ENCODE results near the gene CFAP74. TPM values are rescaled to one million over a fixed set of nuclear protein-coding genes. Genes with fewer than 3 reads are reported as not detected.

CFAP74 gene
- total and polyA plus RNA-seq, 2 of the 4 experiments (the other 2 are of a cell fraction) = not detected

DNA sequence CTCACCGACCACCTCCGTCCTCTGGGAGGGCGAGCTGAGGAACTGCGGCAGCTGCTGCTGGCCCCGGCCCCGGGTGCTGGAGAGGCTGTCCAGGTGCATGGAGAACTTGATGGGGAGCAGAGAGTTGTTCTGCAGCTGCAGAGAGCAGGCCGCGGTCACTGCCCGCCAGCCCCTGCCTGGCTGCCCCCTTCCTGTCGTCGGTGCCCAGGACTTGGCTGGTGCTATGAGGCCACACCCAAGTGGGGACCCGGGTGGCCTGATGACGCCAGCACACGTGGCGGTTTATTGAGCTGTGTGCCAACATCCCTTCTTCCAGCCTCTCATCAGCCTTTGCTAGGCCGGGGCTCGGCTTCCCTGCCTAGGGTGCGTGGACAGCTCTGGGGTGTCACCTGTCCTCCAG lies 79.2 kb downstream of the CFAP74 start:
- H3K9me1 ChIP-seq (ENCODE audit: insufficient read depth, low read length) = peaks cover 4% of the 10 kb centered on the region; the same call in 1 of the 2 replicates
- no peaks in the 10 kb centered on the region for H3K36me3 ChIP-seq (ENCODE audit: control insufficient read depth, insufficient read depth, low read length)
- WGBS, 2 experiments (ENCODE audit: extremely low coverage in 2 of 2, insufficient read length in 1 of 2) = 40% methylated on average over 1 of the region's 18 CpGs; no CpG with 5 or more reads in 1 of the 2 experiments
- no peaks in the 10 kb centered on the region for H3K79me1 ChIP-seq (ENCODE audit: low read depth in 1 of 2, low read length in 2 of 2)
- no peak overlapping the region for H2AK9ac ChIP-seq (replicated peaks; ENCODE audit: low read depth, low read length, poor library complexity)
- no peak overlapping the region for H3K9ac ChIP-seq (ENCODE audit: low read depth, low read length)
- no peak overlapping the region for H2BK20ac ChIP-seq (ENCODE audit: low read depth, low read length)
- H4K8ac ChIP-seq (ENCODE audit: low read depth in 2 of 2, low read length in 2 of 2) = no peak overlapping the region
- H3K4ac ChIP-seq (ENCODE audit: low read depth, low read length) = no peak overlapping the region
- no peaks in the 10 kb centered on the region for H3K4me1 ChIP-seq (ENCODE audit: control insufficient read depth, insufficient read depth, low read length)
- H3K14ac ChIP-seq (replicated peaks; ENCODE audit: low read depth, low read length) = no peak overlapping the region
- no peak overlapping the region for H2AK5ac ChIP-seq (ENCODE audit: low read depth, low read length)
- H3K4me2 ChIP-seq (ENCODE audit: low read depth, low read length) = no peak overlapping the region
- ChIA-PET POLR2A (ENCODE audit: unreplicated experiment) (no interaction called here), CTCF (no interaction called here)
- no peak overlapping the region for H2AFZ ChIP-seq (replicated peaks; ENCODE audit: low read length, poor library complexity)
- H3K4me3 ChIP-seq (ENCODE audit: insufficient read depth, low read depth, low read length) = no peak overlapping the region
- H3K9me3 ChIP-seq (ENCODE audit: control insufficient read depth, insufficient read depth, low read length) = no peaks in the 10 kb centered on the region
- no peak overlapping the region for H3K18ac ChIP-seq (ENCODE audit: low read depth, low read length)
- no TSS peak for BruUV-seq (replicated peaks)
- no peak overlapping the region for H3K56ac ChIP-seq (ENCODE audit: extremely low read depth, insufficient read depth, low read length)
- no peak overlapping the region for H2BK120ac ChIP-seq (ENCODE audit: low read depth, low read length)
- dilution Hi-C loops (cut with HindIII; ENCODE audit: low sequenced_read_pairs, unreplicated experiment) = no loop called here
- DNase-seq (no peak), ATAC-seq (ENCODE audit: low read depth) (no peak)
- peaks cover 5% of the 10 kb centered on the region; the same call in 1 of the 2 replicates for H3K27me3 ChIP-seq (ENCODE audit: control insufficient read depth, insufficient read depth, low read length)
- H4K5ac ChIP-seq (ENCODE audit: low read depth, low read length) = no peak overlapping the region
- no peak overlapping the region for H2BK15ac ChIP-seq (ENCODE audit: low read depth, low read length)
- H3K27ac ChIP-seq (ENCODE audit: insufficient read depth, low read length) = no peak overlapping the region
- in situ Hi-C loops (cut with MboI; ENCODE audit: low sequenced_read_pairs) = no loop called here
- H2BK5ac ChIP-seq (ENCODE audit: low read depth, low read length, poor library complexity, severe bottlenecking) = no peak overlapping the region
- no peaks in the 10 kb centered on the region for H4K20me1 ChIP-seq (ENCODE audit: insufficient read depth, low read length)
- H3K23ac ChIP-seq (ENCODE audit: low read depth, low read length) = no peak overlapping the region
- TF ChIP-seq MXI1 (IDR thresholded peaks at IDR 0.05; ENCODE audit: borderline replicate concordance, low read depth, low read length) (no peak), CEBPB (IDR thresholded peaks at IDR 0.05; ENCODE audit: low read depth, low read length) (no peak), CHD1 (IDR thresholded peaks at IDR 0.05; ENCODE audit: low read depth, low read length) (no peak), FOS (IDR thresholded peaks at IDR 0.05; ENCODE audit: low read depth, low read length) (no peak), RFX5 (IDR thresholded peaks at IDR 0.05; ENCODE audit: low read depth, low read length) (no peak), RAD21 (IDR thresholded peaks at IDR 0.05; ENCODE audit: low read length) (no peak), POLR2A (IDR thresholded peaks at IDR 0.05; ENCODE audit: low read depth, low read length) (no peak), MAZ (IDR thresholded peaks at IDR 0.05; ENCODE audit: borderline replicate concordance, low read depth, low read length) (no peak), MAFK (IDR thresholded peaks at IDR 0.05; ENCODE audit: low read depth, low read length) (no peak), NFE2L2 (IDR thresholded peaks at IDR 0.05; ENCODE audit: low read depth, low read length) (no peak), SMC3 (IDR thresholded peaks at IDR 0.05; ENCODE audit: low read depth, low read length) (no peak), RCOR1 (IDR thresholded peaks at IDR 0.05; ENCODE audit: insufficient replicate concordance, low read length) (no peak), BHLHE40 (IDR thresholded peaks at IDR 0.05; ENCODE audit: low read depth, low read length) (no peak)
- TF ChIP-seq, protein P1, sequence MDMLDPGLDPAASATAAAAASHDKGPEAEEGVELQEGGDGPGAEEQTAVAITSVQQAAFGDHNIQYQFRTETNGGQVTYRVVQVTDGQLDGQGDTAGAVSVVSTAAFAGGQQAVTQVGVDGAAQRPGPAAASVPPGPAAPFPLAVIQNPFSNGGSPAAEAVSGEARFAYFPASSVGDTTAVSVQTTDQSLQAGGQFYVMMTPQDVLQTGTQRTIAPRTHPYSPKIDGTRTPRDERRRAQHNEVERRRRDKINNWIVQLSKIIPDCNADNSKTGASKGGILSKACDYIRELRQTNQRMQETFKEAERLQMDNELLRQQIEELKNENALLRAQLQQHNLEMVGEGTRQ (IDR thresholded peaks at IDR 0.05; ENCODE audit: low read depth, low read length) = no peak
- no peak overlapping the region for H4K91ac ChIP-seq (ENCODE audit: insufficient read depth, low read depth, low read length)
- intact Hi-C loops (cut with micrococcal nuclease) = no loop called here
